GM19452 (cell line): Measurements from ENCODE around the gene ANKRD2.

ENCODE experiments used
- ATAC-seq: cut with Tn5 transposase; IDR thresholded peaks from one replicate; pipeline ENCODE4 v1.9.1; 2021; ENCODE audit not compliant: unreplicated experiment

The ANKRD2 gene

GRCh38 chr10:97590748-97591495 is 18.3 kb downstream of the ANKRD2 start:
- ATAC-seq, result no peak

- no peak for ATAC-seq
Observed at GRCh38 chr10:97593421-97593820, 20.8 kb downstream of the ANKRD2 start.

GRCh38 chr10:97596101-97597082 is 23.8 kb downstream of the ANKRD2 start:
- no peak for ATAC-seq

GRCh38 chr10:97597778-97598177 is 25.2 kb downstream of the ANKRD2 start:
- ATAC-seq, result no peak

GRCh38 chr10:97598407-97599271 is 26.1 kb downstream of the ANKRD2 start:
- ATAC-seq, result no peak

GRCh38 chr10:97599272-97599619 is 26.7 kb downstream of the ANKRD2 start:
- ATAC-seq, result no peak

GRCh38 chr10:97600616-97601015 is 28.0 kb downstream of the ANKRD2 start:
- ATAC-seq, result no peak

- ATAC-seq, result no peak
Observed at GRCh38 chr10:97601268-97602215, 29.0 kb downstream of the ANKRD2 start.

- ATAC-seq, result no peak
Observed at GRCh38 chr10:97607095-97607636, 34.6 kb downstream of the ANKRD2 start.

GRCh38 chr10:97608991-97609561 is 36.5 kb downstream of the ANKRD2 start:
- ATAC-seq, result no peak

- no peak for ATAC-seq
Observed at GRCh38 chr10:97611473-97611872, 38.9 kb downstream of the ANKRD2 start.

GRCh38 chr10:97612386-97612785 is 39.8 kb downstream of the ANKRD2 start:
- no peak for ATAC-seq

GRCh38 chr10:97618285-97618684 is 45.7 kb downstream of the ANKRD2 start:
- no peak for ATAC-seq

- no peak for ATAC-seq
Observed at GRCh38 chr10:97618733-97619132, 46.2 kb downstream of the ANKRD2 start.

- no peak for ATAC-seq
Observed at GRCh38 chr10:97623277-97623676, 50.7 kb downstream of the ANKRD2 start.

- ATAC-seq, result no peak
Observed at GRCh38 chr10:97627731-97628130, 55.2 kb downstream of the ANKRD2 start.

GRCh38 chr10:97628228-97628627 is 55.6 kb downstream of the ANKRD2 start:
- no peak for ATAC-seq

GRCh38 chr10:97629289-97629688 is 56.7 kb downstream of the ANKRD2 start:
- no peak for ATAC-seq

- ATAC-seq, result no peak
Observed at GRCh38 chr10:97631098-97631497, 58.5 kb downstream of the ANKRD2 start.
